Measurements from ENCODE around the gene SIGLEC6. TPM values are rescaled to one million over a fixed set of nuclear protein-coding genes. Genes with fewer than 3 reads are reported as not detected.
A peak's percentile ranks its signal among the peaks of the same experiment; 100 is the strongest.

The SIGLEC6 gene
- total RNA-seq, 2 donors from 2014 or later: 0.56 to 1.6 TPM

- peak; percentile 80 for TF ChIP-seq CTCF (IDR thresholded peaks at IDR 0.05)
- H3K27ac ChIP-seq: no peak overlapping the region
- no peaks in the 10 kb centered on the region for H3K9me3 ChIP-seq
- H3K36me3 ChIP-seq: no peaks in the 10 kb centered on the region
- ATAC-seq (ENCODE audit: insufficient number of reproducible peaks, low FRiP score, low read depth) (no peak), DNase-seq (ENCODE audit: low spot score) (peak; percentile 38)
- H3K4me1 ChIP-seq (ENCODE audit: control insufficient read depth in 1 of 2, low read depth in 2 of 2): no peaks in the 10 kb centered on the region
- H3K27me3 ChIP-seq (replicated peaks; ENCODE audit: insufficient read depth): no peaks in the 10 kb centered on the region
- H3K4me3 ChIP-seq: no peak overlapping the region
Measured at GRCh38 chr19:51473009-51473707, 58.3 kb downstream of the SIGLEC6 start.

- no peaks in the 10 kb centered on the region for H3K27me3 ChIP-seq (replicated peaks; ENCODE audit: insufficient read depth)
- no peak overlapping the region for H3K27ac ChIP-seq
- ATAC-seq (ENCODE audit: insufficient number of reproducible peaks, low FRiP score, low read depth): no peak
- H3K4me3 ChIP-seq: no peak overlapping the region
- no peaks in the 10 kb centered on the region for H3K4me1 ChIP-seq (ENCODE audit: control insufficient read depth in 1 of 2, low read depth in 2 of 2)
- TF ChIP-seq CTCF (IDR thresholded peaks at IDR 0.05): no peak
- no peaks in the 10 kb centered on the region for H3K36me3 ChIP-seq
- no peak for DNase-seq (ENCODE audit: low spot score)
- H3K9me3 ChIP-seq: no peaks in the 10 kb centered on the region
Measured at GRCh38 chr19:51472607-51473006, 58.9 kb downstream of the SIGLEC6 start.

- no peaks in the 10 kb centered on the region for H3K36me3 ChIP-seq
- TF ChIP-seq CTCF (IDR thresholded peaks at IDR 0.05): no peak
- H3K27ac ChIP-seq: no peak overlapping the region
- no peaks in the 10 kb centered on the region for H3K4me1 ChIP-seq (ENCODE audit: control insufficient read depth in 1 of 2, low read depth in 2 of 2)
- no peak overlapping the region for H3K4me3 ChIP-seq
- no peak for DNase-seq (ENCODE audit: low spot score)
- H3K27me3 ChIP-seq (replicated peaks; ENCODE audit: insufficient read depth): no peaks in the 10 kb centered on the region
- H3K9me3 ChIP-seq: no peaks in the 10 kb centered on the region
- no peak for ATAC-seq (ENCODE audit: insufficient number of reproducible peaks, low FRiP score, low read depth)
Measured at GRCh38 chr19:51471527-51471926, 59.9 kb downstream of the SIGLEC6 start.

GRCh38 chr19:51470966-51471365 lies 60.5 kb downstream of the SIGLEC6 start:
- no peaks in the 10 kb centered on the region for H3K9me3 ChIP-seq
- H3K36me3 ChIP-seq: no peaks in the 10 kb centered on the region
- no peaks in the 10 kb centered on the region for H3K27me3 ChIP-seq (replicated peaks; ENCODE audit: insufficient read depth)
- no peaks in the 10 kb centered on the region for H3K4me1 ChIP-seq (ENCODE audit: control insufficient read depth in 1 of 2, low read depth in 2 of 2)
- ATAC-seq (ENCODE audit: insufficient number of reproducible peaks, low FRiP score, low read depth) (no peak), DNase-seq (ENCODE audit: low spot score) (no peak)
- H3K27ac ChIP-seq: no peak overlapping the region
- TF ChIP-seq CTCF (IDR thresholded peaks at IDR 0.05): no peak
- no peak overlapping the region for H3K4me3 ChIP-seq

GRCh38 chr19:51469629-51470028 lies 61.8 kb downstream of the SIGLEC6 start:
- H3K36me3 ChIP-seq: no peaks in the 10 kb centered on the region
- no peak overlapping the region for H3K27ac ChIP-seq
- no peaks in the 10 kb centered on the region for H3K27me3 ChIP-seq (replicated peaks; ENCODE audit: insufficient read depth)
- no peak for TF ChIP-seq CTCF (IDR thresholded peaks at IDR 0.05)
- DNase-seq (ENCODE audit: low spot score) (no peak), ATAC-seq (ENCODE audit: insufficient number of reproducible peaks, low FRiP score, low read depth) (no peak)
- H3K4me3 ChIP-seq: no peak overlapping the region
- H3K4me1 ChIP-seq (ENCODE audit: control insufficient read depth in 1 of 2, low read depth in 2 of 2): no peaks in the 10 kb centered on the region
- no peaks in the 10 kb centered on the region for H3K9me3 ChIP-seq

Measured in thoracic aorta (tissue), 2 donors.